ENCODE measurements around the gene RERE.
"Not testable (repeated sequence)": the region's sequence is repeated elsewhere in the genome, so short reads cannot be mapped to it uniquely, and the experiment has no call there.

Gene RERE

GRCh38 chr1:8712413-8713231, 104.8 kb downstream of the RERE start:
- DNase-seq = peak; percentile 91

- DNase-seq = no peak
Observed at GRCh38 chr1:8711873-8712412, 105.5 kb downstream of the RERE start.

GRCh38 chr1:8711151-8711550, 106.3 kb downstream of the RERE start:
- no peak for DNase-seq

GRCh38 chr1:8708259-8708658, 109.2 kb downstream of the RERE start:
- DNase-seq = no peak

GRCh38 chr1:8706995-8707396, 110.4 kb downstream of the RERE start:
- peak; percentile 96 for DNase-seq

GRCh38 chr1:8706291-8706690, 111.1 kb downstream of the RERE start:
- DNase-seq = peak; percentile 33

GRCh38 chr1:8704866-8705506, 112.5 kb downstream of the RERE start:
- peak; percentile 89 for DNase-seq

GRCh38 chr1:8702850-8703810, 114.3 kb downstream of the RERE start:
- peak; percentile 97 for DNase-seq

- peak; percentile 70 for DNase-seq
Observed at GRCh38 chr1:8702472-8702849, 115.0 kb downstream of the RERE start.

GRCh38 chr1:8701794-8702471, 115.5 kb downstream of the RERE start:
- peak; percentile 73 for DNase-seq

GRCh38 chr1:8699679-8700078, 117.8 kb downstream of the RERE start:
- DNase-seq = no peak

GRCh38 chr1:8698937-8699447, 118.4 kb downstream of the RERE start:
- DNase-seq = no peak

GRCh38 chr1:8698012-8698630, 119.3 kb downstream of the RERE start:
- DNase-seq = no peak

- DNase-seq = not testable (repeated sequence)
Observed at GRCh38 chr1:8695442-8695841, 122.0 kb downstream of the RERE start.

- DNase-seq = no peak
Observed at GRCh38 chr1:8693107-8693506, 124.3 kb downstream of the RERE start.

GRCh38 chr1:8691662-8692061, 125.8 kb downstream of the RERE start:
- DNase-seq = no peak

- DNase-seq = no peak
Observed at GRCh38 chr1:8690253-8690525, 127.3 kb downstream of the RERE start.

GRCh38 chr1:8689431-8690252, 127.8 kb downstream of the RERE start:
- DNase-seq = no peak

- DNase-seq = no peak
Observed at GRCh38 chr1:8687538-8687937, 129.9 kb downstream of the RERE start.

GRCh38 chr1:8687039-8687438, 130.4 kb downstream of the RERE start:
- no peak for DNase-seq

- DNase-seq = no peak
Observed at GRCh38 chr1:8685463-8685862, 132.0 kb downstream of the RERE start.

Data from DMS79 treated with DMSO at 0.1 percent for 48 hours (cell line).